ENCODE measurements around the gene SLC22A1.
"Not testable (repeated sequence)": the region's sequence is repeated elsewhere in the genome, so short reads cannot be mapped to it uniquely, and the experiment has no call there.

Gene SLC22A1

GRCh38 chr6:160121558-160121957 is at the start of gene SLC22A1:
Gene SLC22A1, plus strand, starts transcription at chr6:160121815. Its CDS starts 121 bp downstream, at chr6:160121936.
- DNase-seq (ENCODE audit: low read depth) = no peak

- no peak for DNase-seq (ENCODE audit: low read depth)
These were observed 48.3 kb upstream of the SLC22A1 start for GRCh38 chr6:160073272-160073671.

GRCh38 chr6:160076009-160076408 is 45.6 kb upstream of the SLC22A1 start:
- no peak for DNase-seq (ENCODE audit: low read depth)

- no peak for DNase-seq (ENCODE audit: low read depth)
These were observed 44.6 kb upstream of the SLC22A1 start for GRCh38 chr6:160077024-160077423.

GRCh38 chr6:160077526-160077925 is 44.1 kb upstream of the SLC22A1 start:
- no peak for DNase-seq (ENCODE audit: low read depth)

GRCh38 chr6:160078883-160079685 is 42.5 kb upstream of the SLC22A1 start:
- DNase-seq (ENCODE audit: low read depth) = no peak

GRCh38 chr6:160079686-160080043 is 42.0 kb upstream of the SLC22A1 start:
- DNase-seq (ENCODE audit: low read depth) = no peak

GRCh38 chr6:160080097-160080496 is 41.5 kb upstream of the SLC22A1 start:
- no peak for DNase-seq (ENCODE audit: low read depth)

- no peak for DNase-seq (ENCODE audit: low read depth)
These were observed 40.2 kb upstream of the SLC22A1 start for GRCh38 chr6:160081398-160081797.

- DNase-seq (ENCODE audit: low read depth) = no peak
These were observed 39.0 kb upstream of the SLC22A1 start for GRCh38 chr6:160082627-160083026.

- no peak for DNase-seq (ENCODE audit: low read depth)
These were observed 37.3 kb upstream of the SLC22A1 start for GRCh38 chr6:160084198-160084776.

- no peak for DNase-seq (ENCODE audit: low read depth)
These were observed 36.4 kb upstream of the SLC22A1 start for GRCh38 chr6:160085226-160085625.

GRCh38 chr6:160085713-160086505 is 35.7 kb upstream of the SLC22A1 start:
- no peak for DNase-seq (ENCODE audit: low read depth)

GRCh38 chr6:160086754-160087153 is 34.9 kb upstream of the SLC22A1 start:
- no peak for DNase-seq (ENCODE audit: low read depth)

- peak; percentile 23 for DNase-seq (ENCODE audit: low read depth)
These were observed 33.4 kb upstream of the SLC22A1 start for GRCh38 chr6:160088069-160088783.

GRCh38 chr6:160088784-160089533 is 32.7 kb upstream of the SLC22A1 start:
- DNase-seq (ENCODE audit: low read depth) = no peak

GRCh38 chr6:160089534-160089897 is 32.1 kb upstream of the SLC22A1 start:
- no peak for DNase-seq (ENCODE audit: low read depth)

GRCh38 chr6:160090442-160091239 is 31.0 kb upstream of the SLC22A1 start:
- not testable (repeated sequence) for DNase-seq (ENCODE audit: low read depth)

- DNase-seq (ENCODE audit: low read depth) = not testable (repeated sequence)
These were observed 29.4 kb upstream of the SLC22A1 start for GRCh38 chr6:160092176-160092575.

GRCh38 chr6:160092602-160093001 is 29.0 kb upstream of the SLC22A1 start:
- no peak for DNase-seq (ENCODE audit: low read depth)

- DNase-seq (ENCODE audit: low read depth) = no peak
These were observed 28.6 kb upstream of the SLC22A1 start for GRCh38 chr6:160093061-160093460.

Data from HS-27A (cell line).